GM12892 (cell line): ENCODE data around the gene ACACB.

Source experiments
- DNase-seq: peaks from one replicate; pipeline ENCODE4 v3.0.0; 2011; ENCODE audit not compliant: insufficient read length
- FAIRE-seq: peaks from 2 replicates; lab custom pipeline; 2011; peaks lifted over from hg19 to GRCh38; lab: Jason Lieb, UNC
- POLR2A ChIP-seq: IDR thresholded peaks from 2 replicates; pipeline ENCODE4 v1.6.1; 2011; ENCODE audit warnings: low read depth, low read length, control low read depth
- POLR2AphosphoS5 ChIP-seq: IDR thresholded peaks from 2 replicates; pipeline ENCODE4 v1.6.1; 2011; ENCODE audit warnings: low read depth, low read length, control low read depth
- TAF1 ChIP-seq: IDR thresholded peaks from 2 replicates; pipeline ENCODE4 v1.6.1; 2011; ENCODE audit warnings: low read depth, mild to moderate bottlenecking, control low read depth, low read length, borderline replicate concordance

Gene ACACB

DNA sequence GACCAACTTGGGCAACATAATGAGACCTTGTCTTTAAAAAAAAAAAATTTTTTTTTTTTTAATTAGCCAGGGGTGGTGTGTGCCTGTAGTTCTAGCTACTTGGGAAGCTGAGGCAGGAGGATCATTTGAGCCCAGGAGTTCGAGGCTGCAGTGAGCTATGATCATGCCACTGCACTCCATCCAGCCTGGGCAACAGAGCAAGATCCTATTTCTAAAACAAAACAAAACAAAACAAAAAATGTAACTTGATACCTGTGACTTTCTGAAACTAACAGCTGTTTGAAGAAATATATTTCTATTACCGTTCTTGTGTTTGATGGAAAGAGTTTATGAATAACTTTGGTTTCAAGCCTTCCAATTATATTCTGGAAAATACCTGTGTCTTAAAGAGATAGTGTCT lies 1.7 kb upstream of the ACACB start:
- DNase-seq (no peak), FAIRE-seq (no peak)
- TF ChIP-seq POLR2AphosphoS5 = no peak
- TF ChIP-seq POLR2A = no peak
- no peak for TF ChIP-seq TAF1

DNA sequence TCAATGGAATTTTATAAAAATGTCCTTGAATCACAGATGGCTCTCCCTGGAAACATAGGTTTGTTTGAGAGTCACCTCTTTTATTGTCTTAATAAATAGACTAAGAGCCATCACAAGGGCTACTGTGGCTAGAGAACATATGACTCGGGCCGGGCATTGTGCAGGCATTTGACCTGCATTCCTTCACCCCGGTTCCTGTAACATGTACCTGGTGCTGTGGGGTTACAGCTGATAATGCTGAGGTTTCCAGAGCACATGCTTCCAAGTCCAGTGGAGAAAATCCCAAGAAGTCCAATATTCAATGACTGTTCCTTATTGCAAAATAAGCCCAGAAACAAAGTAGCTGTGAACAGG lies 1.0 kb upstream of the ACACB start:
- TF ChIP-seq POLR2AphosphoS5 (no peak), TAF1 (no peak), POLR2A (no peak)
- FAIRE-seq (no peak), DNase-seq (no peak)

DNA sequence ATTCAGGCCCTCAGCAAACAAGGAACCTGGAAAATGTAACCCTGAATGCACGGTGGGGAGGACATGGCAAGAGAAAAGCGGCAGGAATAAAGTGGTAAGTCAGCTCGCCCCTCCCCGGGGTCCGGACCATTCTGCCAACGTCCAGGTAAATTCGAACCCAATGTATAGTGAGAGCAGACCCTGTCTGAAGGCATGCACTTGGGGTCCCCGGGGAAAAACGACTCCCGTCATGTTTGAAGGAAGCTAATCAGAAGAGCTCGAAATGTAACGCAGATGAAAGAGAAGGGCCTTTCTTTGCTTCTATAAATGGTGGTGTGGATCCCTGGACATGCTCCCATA lies 193 bp downstream of the ACACB start:
- DNase-seq (no peak), FAIRE-seq (no peak)
- TF ChIP-seq POLR2A = no peak
- TF ChIP-seq TAF1 = no peak
- no peak for TF ChIP-seq POLR2AphosphoS5

DNA sequence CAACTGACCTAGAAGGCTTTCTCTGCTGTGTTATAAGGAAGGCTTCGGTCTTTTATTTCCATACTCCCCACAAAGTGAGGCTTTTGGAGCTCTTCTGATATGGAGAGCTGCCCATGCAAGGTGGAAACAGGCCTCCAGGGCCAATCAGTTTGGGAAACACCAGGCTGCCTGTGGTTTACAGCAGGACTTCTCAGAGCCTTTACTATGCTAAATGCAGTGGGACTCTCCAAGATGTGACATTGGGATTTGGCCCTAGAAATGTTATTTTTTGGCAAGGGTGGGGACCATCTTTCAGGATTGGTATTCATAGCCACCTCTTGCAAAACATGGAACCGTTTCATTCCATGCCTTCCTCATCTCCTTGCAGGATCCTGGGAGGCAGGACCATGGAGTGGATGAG lies 3.7 kb downstream of the ACACB start:
- no peak for FAIRE-seq
- TF ChIP-seq TAF1 (no peak), POLR2AphosphoS5 (no peak), POLR2A (no peak)
- no peak for DNase-seq

DNA sequence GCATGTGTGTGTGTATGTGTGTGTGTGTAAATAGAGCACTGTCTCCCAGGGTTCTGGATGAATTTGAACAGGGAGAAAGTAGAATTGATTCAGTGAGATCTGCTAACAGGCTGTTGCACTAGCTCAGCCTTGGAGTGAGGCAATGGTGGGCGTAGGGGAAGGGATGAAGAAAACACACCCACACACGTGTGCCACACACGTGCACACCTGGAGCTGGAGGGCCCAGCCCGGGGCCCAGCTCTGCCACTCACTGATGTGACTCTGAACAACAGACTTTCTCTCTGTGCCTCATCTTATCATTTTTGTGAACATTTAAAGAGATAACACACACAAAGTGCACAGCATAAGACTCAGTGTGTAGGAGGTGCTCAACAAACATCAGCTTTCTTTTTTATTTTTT lies 4.2 kb downstream of the ACACB start:
- TF ChIP-seq POLR2AphosphoS5 (no peak), TAF1 (no peak), POLR2A (no peak)
- FAIRE-seq = no peak
- DNase-seq = no peak

DNA sequence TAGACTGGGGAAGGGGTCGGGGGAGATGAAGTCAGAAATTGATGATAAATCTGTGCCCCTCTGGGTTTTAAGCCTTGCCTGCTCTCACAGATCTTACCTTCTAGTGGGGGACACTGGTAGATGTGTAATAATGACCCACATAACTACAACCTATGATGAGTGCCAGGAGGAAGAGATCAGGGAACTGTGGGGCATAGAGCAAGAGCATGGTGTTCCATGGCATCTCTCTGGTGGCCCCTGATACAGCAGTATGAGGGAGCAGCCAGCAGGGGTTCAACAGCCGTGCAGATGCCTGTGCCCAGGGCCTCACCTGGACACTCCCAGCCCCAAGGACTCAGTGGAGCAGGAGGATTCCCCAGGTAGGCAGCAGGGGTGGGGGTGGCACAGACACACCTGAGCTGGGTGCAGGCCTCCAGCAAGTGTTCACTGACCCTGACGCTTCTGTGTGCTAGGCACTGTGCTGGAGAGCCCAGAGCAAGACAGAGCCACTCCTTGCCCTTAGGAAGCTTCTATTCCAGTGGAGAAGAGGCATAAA lies 5.0 kb downstream of the ACACB start:
- TF ChIP-seq POLR2AphosphoS5 = no peak
- DNase-seq (no peak), FAIRE-seq (no peak)

DNA sequence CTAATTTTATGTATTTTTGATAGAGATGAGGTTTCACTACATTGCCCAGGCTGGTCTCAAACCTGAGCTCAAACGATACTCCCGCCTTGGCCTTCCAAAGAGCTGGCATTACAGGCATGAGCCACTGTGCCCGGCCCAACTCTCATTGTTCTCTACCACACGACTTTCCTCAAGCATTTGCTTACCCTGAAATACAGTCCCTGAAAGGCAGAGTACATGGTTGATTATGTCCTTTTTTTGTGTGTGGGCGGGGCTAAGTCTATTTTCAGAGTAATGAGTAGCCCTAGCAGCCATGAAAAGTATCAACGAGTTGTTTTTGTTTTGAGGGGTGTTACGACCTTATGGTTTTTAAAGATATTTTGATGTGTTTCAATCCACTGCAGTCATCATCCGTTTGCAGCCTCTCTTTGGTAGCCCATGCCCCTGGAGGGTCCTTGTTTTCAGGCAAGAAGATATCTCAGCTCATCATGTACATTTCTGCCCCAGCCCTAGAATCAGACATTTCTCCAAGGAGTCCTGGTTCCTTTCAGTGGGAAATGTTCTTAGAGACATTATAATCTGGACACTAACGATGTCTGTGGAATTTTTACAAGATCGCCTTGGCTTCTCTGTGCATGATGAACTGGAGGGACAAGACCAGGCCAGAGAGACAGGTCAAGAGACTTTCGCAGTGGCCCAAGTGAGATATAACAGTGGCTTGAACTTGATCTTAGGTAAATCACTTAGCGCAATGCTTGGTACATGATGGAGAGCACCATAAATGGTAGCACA lies 8.7 kb downstream of the ACACB start:
- FAIRE-seq (no peak), DNase-seq (no peak)
- TF ChIP-seq POLR2AphosphoS5 (no peak), POLR2A (no peak), TAF1 (no peak)

DNA sequence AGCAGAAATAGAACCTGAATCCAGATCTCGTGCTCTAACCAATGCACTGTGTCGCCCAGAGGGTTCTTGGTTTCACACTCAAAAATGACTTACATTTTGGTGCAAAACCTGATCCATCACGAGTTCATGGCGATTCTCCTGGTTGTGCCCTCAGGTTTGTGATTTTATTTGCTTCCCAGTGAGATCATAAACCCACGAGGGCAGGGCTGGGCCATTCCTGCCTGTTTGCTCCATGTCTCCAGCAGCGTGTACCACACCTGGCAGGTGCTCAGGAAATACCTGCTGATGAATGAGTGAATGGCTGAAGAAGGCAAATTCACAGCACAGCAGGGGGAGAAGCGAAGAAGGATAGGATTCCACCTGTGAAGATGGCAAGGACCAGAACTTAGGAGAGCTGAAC lies 9.4 kb downstream of the ACACB start:
- DNase-seq = no peak
- FAIRE-seq = peak; percentile 51
- TF ChIP-seq POLR2AphosphoS5 (no peak), POLR2A (no peak), TAF1 (no peak)

DNA sequence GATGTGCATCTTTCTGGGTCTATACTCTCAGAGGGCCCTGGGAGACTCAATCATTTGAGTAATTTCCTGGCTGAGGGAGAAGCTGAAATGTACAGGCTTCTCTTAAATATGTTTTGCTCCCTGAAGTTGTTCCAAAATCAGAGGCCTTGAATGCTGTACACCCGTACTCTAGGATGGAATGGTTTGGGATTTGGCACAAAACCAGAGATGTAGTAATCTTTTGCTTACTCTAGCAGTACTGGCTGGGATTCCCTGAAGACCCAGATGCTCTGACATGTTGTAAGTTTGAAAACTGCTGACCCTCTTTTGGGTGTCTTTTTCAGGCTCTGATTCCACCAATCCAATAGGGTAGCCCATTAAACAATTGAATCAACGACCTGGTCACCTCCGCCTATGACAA lies 10.4 kb downstream of the ACACB start:
- FAIRE-seq (no peak), DNase-seq (no peak)
- no peak for TF ChIP-seq POLR2AphosphoS5
- TF ChIP-seq POLR2A = no peak
- TF ChIP-seq TAF1 = no peak

DNA sequence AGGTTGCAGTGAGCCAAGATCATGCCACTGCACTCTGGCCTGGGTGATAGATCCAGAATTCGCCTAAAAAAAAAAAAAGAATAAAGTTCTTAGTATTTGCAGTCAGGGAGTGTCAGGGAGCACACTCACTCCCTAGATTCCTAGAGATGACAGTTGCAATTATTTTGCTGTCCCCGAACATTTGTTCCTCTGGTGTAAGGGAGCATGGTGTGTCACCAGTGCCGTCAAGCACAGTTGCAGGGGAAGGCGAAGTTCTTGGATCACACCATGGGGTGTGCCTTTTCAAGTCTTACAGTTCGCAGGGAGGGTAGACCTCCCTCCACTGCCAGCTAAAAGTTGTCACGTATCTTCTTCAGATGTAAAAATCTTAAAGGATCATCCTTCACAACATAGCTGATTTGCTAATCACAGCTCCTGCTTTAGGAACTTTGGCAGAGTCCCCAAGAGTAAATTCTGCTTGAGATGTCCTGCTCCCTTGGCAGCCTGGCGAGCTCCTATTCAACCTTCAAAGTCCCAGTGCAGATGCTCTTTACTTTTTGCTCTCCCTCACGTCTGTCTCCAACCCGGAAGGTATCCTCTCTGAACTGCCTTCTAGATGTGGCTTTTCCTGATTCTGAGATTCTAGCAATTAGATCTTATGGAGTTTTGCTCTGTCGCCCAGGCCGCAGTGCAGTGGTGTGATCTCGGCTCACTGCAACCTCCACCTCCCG lies 11.3 kb downstream of the ACACB start:
- TF ChIP-seq POLR2A (no peak), POLR2AphosphoS5 (no peak), TAF1 (no peak)
- DNase-seq = no peak
- FAIRE-seq = no peak

DNA sequence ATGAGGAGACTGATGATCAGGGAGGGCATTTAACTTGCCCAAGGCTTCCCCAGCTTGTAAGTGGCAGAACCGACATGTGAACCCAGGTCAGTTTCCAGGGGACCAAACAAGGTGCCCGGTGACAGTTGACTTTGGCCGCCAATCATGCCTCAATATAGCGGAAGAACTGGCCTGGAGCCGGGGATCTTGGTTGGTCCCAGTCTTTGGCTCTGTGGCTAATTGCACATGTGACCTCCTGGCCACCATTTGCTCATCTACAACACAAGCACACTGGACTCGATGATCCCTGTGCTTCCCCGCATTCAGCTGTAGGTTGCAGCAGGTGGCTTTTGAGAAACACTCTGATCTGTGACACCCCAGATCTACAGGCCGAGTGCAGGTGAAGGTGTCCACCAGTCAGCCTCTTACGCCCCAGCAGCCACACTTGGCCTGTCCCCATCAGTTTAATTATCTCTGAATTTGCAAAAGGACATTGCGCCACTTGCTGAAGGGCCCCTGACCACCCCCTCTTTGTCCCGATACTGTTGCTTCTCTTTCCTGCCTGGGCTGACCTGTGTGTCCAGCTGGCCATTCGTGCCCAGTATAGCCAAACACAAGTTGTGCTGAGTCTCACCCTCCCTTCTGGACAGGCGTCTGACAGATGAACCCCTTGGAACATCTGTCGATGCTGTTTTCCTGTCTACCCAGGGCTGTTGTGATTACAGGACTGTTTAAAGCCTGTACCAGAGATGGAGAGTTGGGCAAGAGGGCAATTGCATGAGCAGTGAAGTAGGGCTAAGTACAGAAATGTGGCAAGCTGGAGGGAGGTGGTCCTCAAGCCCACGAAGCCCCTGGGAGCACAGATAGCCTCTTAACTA lies 14.1 kb downstream of the ACACB start:
- DNase-seq (no peak), FAIRE-seq (no peak)
- TF ChIP-seq POLR2A (no peak), POLR2AphosphoS5 (no peak), TAF1 (no peak)
